Activated naive CD4-positive, alpha-beta T cell (primary cell): ENCODE measurements around the gene ARID1B.

Experiments
- DNase-seq, 4 experiments: peaks; one replicate each; lab custom pipeline; 2025; lab: John Stamatoyannopoulos, UW

The ARID1B gene

DNA sequence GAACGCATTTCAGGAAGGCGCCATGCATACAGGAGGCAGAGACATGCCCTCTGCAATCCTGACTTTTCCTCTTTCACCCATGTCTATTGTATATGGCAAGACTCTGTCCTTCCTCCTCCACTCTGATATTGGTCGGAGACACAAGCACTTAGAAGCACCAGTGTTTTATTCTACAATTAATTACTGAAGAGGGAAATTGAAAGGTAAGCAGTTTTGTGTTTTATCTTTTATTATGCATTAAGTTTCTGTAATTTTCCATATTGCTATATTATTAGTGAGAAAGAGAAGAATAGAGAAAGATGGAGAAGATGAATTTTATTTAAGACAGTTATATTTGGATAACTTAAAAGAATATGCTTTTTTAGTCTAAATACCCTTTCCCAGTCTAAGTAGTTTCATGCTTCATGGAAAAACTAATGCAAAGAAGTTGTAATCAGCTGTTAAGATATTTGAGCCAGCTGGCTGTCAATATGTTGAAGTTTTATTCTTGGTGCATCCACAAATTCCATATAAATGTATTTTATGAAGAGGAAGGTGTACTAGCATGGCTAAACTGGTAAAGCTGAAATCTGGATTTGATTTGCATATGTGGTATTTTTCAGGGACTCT, 13.6 kb downstream of the ARID1B start:
- no peak for DNase-seq

DNA sequence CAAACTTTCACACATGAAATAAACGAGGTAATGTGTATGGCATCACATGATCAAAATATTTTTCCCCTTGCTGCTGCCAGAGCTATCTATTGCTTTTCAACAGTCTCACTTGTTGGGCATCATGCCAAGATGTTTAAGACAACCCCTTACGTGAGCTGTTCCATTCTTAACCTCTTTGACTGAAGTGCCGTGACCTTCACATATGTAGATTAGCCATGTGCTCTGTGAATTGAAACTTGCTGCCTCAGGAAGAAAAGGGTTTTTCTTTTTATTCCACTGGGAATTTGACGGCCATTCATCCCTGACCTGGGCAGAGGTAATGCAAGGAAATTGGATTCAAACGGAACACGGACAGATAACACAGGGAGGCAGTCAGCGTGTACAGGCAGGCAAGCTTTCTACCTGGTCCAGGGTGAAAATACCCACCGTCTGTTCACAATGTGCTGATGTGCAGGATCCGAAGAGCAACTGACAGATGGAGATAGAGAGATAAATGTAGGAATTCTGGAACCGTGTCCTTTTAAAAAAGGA, 14.2 kb downstream of the ARID1B start:
- no peak for DNase-seq

DNA sequence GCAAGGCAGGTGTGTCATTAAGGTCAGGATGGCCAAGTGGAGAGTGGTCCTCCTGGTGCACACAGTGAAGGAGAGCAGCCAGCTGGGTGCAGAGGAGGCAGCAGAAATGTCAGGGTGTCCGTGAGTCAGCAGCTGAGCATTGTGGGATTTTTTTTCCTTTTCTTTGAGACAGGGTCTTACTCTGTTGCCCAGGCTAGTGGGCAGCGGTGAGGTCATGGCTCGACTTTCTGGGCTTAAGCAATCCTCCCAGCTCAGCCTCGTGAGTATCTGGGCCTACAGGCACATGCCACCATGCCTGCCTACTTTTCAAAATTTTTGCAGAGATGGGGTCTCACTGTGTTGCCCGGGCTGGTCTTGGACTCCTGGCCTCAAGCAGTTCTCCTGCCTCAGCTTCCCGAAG, 16.0 kb downstream of the ARID1B start:
- no peak for DNase-seq

DNA sequence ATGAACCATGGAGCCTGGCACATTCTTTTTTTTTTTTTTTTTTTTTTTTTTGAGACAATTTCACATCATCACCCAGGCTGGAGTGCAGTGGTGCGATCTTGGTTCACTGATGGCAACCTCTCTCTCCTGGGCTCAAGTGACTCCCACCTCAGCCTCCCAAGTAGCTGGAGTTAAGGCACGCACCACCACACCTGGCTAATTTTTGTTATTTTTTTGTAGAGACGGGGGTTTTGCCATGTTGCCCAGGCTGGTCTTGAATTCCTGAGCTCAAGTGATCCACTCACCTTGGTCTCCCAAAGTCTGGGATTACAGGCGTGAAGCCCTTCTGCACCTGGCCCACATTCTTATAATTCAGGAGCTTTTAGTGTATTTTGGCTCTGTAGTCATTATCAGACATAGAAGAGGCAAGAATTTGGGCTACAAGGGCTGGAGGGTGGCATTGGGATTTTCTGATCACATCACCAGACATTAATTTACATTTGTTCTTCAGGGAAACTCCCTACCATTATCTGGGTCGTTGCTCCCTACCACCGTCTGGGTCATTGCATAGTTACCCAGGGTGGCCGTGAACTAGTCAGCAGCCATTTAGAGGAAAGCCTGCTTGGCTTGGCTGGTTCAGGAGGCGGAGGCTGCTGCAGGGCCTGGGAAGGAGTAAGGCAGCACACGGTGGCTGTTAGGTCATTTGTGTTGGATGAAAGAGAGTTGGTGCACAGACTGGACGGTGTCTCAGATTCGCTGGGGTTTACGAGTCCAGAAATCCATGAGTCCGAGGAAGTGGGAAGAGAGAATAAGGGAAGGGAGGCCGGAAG, 17.6 kb downstream of the ARID1B start:
- DNase-seq = no peak

DNA sequence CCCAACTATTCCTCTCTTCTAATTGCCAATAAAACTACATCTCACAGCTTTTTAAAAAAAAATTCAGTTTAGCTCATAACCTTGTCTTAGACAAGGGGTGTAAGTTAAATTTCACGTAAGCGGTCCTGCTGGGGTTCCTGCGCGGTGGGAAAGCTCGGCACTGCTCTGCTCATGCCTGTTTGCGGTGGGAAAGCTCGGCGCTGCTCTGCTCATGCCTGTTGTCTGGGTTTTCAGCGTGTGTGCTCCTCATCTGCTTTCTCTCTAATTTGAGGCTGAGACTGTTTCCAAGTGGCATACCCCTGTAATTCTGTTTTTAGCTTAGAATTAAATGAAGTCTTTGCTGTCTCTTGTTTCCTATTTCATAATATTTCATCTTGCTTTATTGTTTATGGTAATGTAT, 18.6 kb downstream of the ARID1B start:
- no peak for DNase-seq

DNA sequence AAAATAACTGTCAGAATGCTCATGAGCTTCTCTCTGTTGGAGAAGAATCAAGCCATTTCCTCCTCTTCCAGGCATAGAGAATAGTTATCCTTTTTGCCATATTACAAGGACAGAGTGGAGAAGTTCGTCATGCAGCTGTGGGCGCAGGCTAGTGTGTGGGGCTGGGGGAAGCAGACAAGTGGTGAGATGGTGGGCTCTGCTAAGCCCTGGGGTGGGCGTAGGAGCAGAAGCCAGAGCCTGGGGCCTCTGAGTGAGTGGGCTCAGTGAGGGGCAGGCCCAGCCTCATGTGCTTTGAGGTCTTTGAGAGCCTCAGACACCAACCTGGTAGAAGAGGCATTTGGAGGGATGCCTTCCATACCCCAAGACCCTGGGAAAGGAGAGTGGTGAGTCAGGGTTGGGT, 19.4 kb downstream of the ARID1B start:
- no peak for DNase-seq

DNA sequence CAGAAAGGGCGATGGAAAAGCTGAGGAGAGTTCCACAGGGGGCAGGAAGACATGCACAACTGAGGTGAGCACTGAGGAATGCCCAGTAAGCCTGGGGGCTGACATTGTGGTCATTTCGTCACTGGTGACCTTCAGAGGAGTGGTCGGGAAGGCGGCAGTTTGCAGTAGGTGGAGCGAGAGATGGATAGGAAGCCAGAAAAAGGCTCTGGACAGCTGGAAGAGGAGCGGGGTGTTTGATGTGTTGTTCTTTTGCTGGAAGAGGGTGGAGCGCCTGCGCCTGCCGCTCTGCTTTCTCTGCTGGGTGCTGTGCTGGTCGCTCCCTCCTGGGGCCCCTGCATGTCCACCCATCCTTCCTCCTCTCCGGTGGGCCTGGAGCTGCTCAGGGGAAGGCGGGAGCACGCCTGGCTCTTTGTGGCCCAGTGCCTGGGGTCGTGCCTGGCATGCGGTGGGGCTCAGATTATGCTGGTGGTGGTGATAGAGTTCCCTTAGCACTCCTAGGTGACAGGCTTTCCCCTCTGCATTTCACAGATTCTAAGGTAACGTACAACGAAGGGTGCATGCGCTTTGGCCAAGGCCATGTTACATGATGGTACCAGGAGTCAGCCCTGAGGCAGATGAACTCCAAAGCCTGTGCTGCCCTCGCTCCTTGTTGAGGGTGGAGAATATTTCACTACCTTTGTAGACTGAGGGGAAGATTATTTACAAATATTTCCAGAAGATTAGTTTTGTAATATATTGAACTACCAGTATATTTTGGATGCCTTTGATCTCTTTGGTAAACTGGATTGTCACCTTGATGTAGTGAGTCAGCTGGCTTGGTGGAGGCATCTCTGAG, 20.9 kb downstream of the ARID1B start:
- no peak for DNase-seq

DNA sequence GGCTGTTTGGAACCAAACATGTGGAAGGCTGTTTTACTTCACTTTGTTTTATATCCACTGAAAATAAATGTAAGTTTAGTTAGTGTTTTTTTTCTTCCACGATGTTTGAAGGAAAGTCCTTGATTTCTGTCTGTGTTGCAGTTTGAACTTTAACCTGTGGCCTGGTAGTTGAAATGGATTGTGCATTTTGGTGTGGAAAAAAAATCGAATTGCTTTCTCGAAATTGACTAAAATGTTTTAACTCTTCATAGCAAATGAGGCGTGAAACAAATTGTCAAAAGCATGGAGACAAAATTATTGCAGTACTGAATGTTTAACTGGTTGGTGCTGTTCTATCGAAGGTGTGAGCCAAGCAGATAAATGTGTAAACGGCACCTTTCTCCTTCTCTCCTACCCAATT, 24.5 kb downstream of the ARID1B start:
- DNase-seq = no peak

DNA sequence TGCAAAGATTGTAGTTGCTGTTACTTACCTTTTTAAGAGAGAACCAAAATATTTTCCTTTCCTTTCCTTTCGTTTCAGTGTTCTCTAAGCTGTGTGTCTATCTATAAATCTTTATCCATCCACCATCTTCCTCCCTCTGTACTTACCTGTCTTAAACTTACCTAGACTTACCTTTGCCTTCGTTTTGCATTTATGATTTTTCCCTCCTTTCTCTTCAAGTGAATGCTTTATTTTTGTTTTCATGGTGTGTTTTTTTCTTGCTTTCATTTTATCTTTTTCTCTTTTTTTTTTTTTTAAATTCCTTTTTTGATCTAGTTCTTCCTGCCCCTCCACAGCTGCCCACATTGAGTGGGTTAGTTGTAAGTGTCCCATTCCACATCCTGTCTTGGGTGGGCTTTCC, 26.2 kb downstream of the ARID1B start:
- no peak for DNase-seq

DNA sequence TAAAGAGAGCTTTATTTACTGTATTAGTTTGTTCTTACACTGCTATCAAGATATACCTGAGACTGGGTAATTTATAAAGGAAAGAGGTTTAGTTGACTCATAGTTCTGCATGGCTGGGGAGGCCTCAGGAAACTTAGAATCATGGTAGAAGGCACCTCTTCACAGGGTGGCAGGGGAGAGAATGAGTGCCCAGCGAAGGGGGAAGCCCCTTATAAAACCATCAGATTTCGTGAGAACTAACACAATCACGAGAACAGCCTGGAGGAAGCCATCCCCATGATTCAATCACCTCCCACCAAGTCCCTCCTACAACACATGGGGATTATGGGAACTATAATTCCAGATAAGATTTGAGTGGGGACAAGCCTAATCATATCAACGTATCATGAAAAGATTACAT, 27.2 kb downstream of the ARID1B start:
- DNase-seq = no peak

DNA sequence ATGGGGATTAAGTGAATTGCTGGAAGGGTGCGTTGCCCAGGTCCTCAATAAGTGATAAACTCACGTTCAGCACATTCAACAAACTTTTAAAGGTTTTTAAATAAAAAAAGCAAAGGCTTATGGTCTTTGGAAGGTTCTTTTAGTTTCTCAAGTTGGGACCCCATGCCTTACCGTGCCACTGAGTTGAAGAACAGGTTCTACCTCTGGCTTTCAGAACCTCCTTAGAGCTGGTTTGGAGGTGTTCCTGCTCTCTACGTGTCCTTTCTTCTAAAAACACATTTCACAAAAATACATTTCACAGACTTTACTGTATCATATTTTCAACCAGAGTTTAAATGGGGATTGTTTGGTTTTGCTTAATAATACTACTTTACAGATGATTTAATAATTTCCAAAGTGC, 29.0 kb downstream of the ARID1B start:
- no peak for DNase-seq

DNA sequence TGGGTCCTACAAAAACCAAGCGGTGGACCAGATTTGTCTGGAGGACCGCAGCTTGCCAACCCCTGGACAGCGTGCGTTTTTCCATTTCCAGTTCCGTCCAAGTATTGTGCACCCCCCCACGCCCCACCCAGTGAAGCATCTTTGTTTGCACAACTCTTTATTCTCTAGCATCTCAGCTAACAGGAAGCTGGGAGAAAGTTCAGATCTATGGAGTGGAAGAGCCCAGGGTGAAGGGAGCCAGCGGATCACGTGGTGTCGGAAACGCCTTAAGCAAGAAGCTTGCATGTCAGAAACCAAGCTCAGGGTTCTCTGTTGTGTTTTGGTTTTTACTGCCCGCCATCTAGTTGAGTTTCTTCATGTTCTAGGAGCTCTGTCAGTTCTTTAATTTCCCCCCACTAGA, 29.9 kb downstream of the ARID1B start:
- DNase-seq = no peak

DNA sequence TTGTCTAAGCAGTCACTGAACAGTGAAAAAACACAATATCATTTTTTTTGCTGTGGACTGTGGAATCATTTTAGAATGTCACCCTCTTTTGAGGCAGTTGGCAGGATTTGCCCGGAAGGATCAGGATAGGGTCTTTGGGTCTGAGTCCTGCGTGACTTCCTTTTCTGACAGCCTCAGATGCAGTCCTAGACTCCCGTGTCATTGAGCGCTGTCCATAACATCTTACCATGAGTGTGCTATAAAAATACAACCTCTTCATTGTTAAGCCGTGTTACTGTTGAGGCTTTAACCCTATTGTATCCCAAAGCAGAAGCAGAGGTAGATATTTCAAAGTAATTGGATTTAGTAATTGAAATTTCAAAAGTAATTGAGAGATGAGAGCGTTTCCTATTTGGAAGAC, 30.6 kb downstream of the ARID1B start:
- no peak for DNase-seq

DNA sequence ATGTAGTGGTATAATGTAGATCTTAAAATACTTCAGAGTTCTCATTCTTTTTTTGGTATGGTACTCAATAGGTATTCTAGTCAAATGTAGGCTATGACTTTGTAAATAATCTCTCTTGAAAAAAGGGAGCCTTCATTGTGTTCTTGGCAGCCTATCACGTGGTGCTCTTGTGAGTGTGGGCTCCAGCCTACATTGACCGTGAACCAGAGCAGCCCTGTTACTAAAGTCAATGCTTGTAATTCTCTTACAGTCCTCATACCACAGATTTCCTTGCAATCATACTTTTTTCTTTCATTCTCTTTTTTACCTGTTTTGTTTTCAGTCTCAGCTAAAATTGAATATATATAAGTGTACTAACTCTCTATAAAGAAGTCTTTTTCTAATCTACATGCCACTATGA, 31.1 kb downstream of the ARID1B start:
- no peak for DNase-seq

DNA sequence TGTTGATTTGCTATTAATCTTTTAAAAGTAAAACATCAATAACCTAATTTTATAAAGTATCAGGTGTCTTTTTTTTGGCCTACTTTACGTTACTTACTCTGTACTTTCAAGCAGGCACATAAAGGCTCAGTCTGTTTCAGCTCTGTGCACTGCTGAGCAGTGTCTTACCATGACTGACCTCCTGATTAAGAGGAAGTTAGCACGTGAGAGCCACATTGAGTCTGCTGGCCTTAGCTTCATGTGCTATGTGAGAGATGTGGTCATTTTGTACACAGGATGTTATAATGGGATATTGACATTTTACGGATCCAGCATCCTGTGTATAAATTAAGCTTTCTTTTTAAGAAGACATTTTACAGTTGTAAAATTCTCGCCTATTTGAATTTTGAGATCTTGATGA, 31.9 kb downstream of the ARID1B start:
- DNase-seq = no peak

DNA sequence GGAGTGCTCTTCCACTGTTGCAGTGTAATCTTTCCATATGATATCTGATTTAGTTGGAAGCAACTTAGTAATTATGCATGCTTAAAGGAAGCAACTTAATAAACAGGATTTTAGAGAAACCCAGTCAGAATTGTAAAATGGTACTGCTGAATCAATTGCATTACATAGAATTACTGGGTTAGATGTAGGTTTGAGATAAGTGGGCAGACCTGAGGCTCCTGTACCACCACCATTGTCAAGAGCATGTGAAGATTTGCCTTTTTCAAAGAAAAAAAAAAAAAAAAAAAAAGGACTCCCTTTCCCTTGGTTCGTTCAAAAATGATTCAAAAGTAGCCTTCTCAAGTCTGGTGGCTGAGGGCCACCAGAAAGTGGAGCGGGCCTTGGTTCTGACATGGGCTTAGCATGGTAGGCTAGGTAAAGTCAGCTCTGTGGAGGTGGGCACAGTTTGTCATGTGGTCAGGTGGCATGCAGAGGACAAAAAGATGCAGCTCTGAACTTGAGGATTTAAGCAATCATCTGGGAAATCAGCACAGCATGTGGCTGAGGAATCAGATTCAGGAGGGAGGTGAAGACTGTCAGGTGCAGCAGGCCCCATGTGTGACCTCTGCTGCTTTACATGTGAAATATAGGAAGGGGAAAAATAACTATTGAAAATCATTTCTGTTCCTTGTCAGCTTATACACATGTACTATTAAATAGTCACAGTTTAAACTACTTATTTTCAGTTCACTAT, 32.4 kb downstream of the ARID1B start:
- no peak for DNase-seq

DNA sequence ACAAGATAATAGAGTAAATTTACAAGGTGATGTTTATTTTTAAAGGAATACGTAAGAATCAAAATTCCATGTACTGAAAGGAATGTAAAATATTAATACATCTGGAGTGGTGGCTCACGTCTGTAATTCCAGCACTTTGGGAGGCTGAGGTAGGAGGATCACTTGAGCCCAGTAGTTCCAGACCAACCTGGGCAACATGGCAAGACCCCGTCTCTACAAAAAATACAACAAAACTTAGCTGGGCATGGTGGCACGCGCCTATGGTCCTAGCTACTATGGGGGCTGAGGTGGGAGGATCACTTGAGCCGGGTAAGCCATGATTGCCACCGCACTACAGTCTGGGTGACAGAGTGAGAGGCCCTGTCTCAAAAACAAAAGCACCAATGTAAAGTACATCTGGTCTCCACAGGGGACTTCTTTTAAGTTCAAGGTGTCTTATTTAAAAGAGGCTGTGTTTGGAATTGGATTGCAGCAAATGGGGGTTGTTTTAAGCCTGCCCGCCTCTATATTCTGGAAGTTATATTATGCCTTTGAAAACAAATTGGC, 36.9 kb downstream of the ARID1B start:
- DNase-seq = no peak

DNA sequence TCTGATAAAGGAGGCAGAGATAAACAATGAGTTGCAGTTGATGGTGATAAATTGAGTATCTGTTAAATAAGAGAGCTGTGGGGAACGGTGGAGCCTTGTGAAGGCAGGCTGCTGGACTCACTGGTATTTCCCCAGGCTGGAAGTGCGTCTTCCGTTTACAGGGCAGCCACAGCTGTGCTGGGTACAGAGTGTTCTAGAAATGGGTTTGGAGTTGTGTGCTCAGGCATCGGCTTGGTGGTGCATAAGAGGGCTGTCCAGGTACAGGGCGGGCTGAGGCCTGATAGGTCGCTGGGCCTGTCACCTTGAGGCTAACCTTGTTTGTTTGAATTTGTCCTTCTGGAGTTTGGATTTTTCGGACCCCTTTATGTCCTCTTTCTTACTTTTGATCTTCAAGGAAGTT, 39.3 kb downstream of the ARID1B start:
- DNase-seq = no peak

DNA sequence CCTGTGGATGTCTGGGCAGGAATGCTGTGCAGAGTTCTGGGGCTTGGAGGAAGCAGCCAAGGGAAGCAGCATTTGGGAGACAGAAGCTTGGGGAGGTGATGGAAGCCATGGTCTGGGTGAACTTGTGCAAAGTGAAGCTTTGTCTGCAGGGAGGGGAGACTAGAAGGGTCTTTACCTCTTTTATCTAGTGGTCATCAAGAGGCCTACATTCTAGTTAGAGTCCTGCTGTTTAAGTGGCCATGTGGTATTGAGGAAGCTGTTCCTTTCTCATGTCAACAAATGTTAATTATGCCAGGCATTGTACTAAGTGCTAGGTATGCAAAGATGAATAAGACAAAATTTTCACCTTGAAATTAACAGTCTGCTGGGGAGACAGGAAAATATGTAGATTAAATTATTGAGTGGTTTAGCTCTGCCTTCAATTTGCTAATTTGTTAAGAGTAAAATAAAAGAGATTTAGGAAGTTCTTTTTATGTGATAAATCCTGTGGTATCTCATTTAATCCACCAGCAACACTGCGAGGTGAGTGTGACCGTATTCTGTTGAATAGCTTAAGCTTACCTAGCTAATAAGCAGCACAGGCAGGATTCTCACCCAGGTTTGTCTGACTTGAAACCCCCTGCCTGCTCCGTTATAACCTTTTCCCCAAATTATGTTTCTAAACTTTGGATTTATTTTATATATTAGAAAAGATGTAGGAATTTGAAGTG, 43.1 kb downstream of the ARID1B start:
- no peak for DNase-seq

DNA sequence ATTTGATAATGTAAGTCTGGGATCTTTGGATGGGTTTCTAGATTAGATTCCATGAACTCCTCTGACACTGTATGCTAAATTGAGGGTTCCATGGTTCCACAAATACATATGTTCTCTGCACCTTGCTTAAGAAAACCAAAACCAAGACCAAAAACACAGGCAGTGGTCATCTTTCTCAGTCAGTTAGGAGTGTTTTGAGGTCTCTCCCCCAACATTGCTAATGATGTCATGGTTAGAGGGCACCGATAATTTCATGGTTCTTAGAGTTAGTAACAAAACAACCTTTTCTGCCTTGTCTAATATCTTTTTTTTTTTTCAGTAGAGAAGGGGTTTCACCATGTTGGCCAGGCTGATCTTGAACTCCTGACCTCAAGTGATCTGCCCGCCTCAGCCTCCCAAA, 44.5 kb downstream of the ARID1B start:
- DNase-seq = no peak

DNA sequence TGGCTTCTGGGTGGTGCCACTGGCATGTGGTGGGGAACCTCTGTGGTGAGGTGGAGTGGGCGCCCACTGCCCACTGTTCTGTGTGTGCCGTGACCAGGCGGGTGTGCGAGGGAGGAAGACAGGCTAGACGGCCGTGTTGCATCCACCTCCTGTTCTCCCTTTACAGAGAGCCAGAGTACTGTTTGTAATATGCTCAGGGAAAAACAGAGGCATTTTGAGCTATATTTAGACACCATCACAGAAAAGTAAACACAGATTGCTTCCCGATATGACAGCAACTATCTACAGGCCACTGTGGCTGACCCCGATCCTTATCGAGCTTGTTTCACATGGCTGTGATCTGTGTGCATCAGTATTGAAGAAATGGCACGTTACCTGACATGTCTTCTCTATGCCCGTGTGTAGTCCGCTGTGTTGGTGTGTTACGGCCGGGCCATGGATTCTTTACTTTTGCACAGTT, 45.6 kb downstream of the ARID1B start:
- no peak for DNase-seq
